SK-N-MC (cell line): ENCODE data around the gene RUFY2.
A peak's percentile ranks its signal among the peaks of the same experiment; 100 is the strongest.

Experiments
- DNase-seq: peaks from one replicate; pipeline ENCODE4 v3.0.0-alpha.2; 2011; ENCODE audit warnings: low read depth, low spot score
- H3K27ac ChIP-seq: fragments of 200-600 bp; sonication (generic); 2 replicates; pipeline ENCODE4 v1.5.1; 2016; ENCODE audit warnings: mixed run types
- H3K36me3 ChIP-seq: fragments of 200-600 bp; sonication (generic); 2 replicates; pipeline ENCODE4 v1.6.1; 2017; ENCODE audit warnings: antibody characterized with exemption, low read length, mixed read lengths; ENCODE audit not compliant: insufficient read depth
- H3K4me3 ChIP-seq: fragments of 200-600 bp; sonication (generic); 2 replicates; pipeline ENCODE4 v1.5.1; 2016
- H3K9ac ChIP-seq: fragments of 200-600 bp; sonication (generic); 2 replicates; pipeline ENCODE4 v1.8.0; 2017; ENCODE audit warnings: mixed run types, mixed read lengths; ENCODE audit not compliant: insufficient read length
- H3K9me3 ChIP-seq: fragments of 200-600 bp; sonication (generic); 2 replicates; pipeline ENCODE4 v1.6.1; 2017; ENCODE audit warnings: low read depth, mild to moderate bottlenecking, antibody characterized with exemption, low read length, moderate library complexity, mixed read lengths
- EZH2 ChIP-seq: fragments of 200-600 bp; sonication (generic); IDR thresholded peaks from one replicate; pipeline ENCODE4 v1.6.1; 2017; ENCODE audit warnings: antibody characterized with exemption
- FOXP2 ChIP-seq: optimal IDR thresholded peaks from 2 replicates; pipeline ENCODE3; 2011; ENCODE audit warnings: mild to moderate bottlenecking, moderate library complexity; ENCODE audit not compliant: insufficient read depth; ENCODE audit errors: extremely low read length, control extremely low read depth
- POLR2AphosphoS5 ChIP-seq: IDR thresholded peaks from 2 replicates; pipeline ENCODE4 v1.6.1; 2012; ENCODE audit warnings: mild to moderate bottlenecking, low read depth, low read length, borderline replicate concordance

Gene RUFY2

DNA sequence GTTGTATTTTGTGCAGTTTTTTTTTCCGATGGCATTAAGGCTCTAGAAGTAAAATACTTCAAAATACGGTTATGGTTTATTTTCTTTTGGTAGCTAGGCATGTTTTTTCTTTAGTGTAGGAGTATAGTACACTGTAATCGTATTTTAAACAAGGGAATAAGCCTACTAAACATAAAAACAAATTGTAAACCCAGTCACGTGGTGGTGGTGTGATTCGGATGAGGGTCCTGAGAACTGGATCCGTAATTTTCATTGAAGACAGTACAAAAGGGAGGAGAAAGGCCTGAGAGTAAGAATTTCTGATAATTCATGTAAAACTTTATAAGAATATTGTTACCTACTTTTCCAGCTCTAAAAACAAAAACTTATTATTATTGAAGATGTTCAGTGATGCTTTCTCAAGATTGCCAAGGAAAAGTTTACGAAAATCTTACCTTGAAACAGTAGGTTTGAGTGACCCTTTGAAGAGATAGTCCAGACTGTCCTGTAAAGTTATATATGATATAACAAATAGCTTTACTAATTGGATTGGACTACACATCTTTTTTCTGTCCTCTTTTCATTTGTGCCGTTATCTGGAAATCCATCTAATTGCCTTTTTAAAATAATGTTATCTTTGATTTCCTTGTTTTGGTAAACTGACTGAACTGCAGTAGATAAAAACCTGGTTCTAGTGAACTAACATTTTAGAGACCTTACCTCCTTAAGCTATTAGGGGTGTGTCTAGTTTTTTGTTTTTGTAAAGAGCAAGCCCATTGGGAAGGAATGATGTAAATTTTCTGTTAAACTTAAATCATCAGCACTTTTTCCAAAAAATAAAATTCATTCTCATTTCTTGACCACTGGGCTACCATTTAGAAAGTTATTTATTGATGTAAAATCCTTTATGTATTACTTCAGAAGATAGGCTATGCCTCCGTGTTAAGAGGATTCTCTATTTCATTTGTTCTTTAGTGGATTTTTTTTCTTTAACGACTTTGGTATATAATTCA, 73.3 kb downstream of the RUFY2 start:
- no peak for DNase-seq
- H3K9ac ChIP-seq = peak overlapping the region; percentile 98
- TF ChIP-seq POLR2AphosphoS5 (no peak), EZH2 (no peak), FOXP2 (no peak)
- H3K9me3 ChIP-seq = no peaks in the 10 kb centered on the region
- H3K36me3 ChIP-seq = peaks cover 35% of the 10 kb centered on the region
- H3K27ac ChIP-seq = peak overlapping the region; percentile 95
- H3K4me3 ChIP-seq = peak overlapping the region; percentile 80

DNA sequence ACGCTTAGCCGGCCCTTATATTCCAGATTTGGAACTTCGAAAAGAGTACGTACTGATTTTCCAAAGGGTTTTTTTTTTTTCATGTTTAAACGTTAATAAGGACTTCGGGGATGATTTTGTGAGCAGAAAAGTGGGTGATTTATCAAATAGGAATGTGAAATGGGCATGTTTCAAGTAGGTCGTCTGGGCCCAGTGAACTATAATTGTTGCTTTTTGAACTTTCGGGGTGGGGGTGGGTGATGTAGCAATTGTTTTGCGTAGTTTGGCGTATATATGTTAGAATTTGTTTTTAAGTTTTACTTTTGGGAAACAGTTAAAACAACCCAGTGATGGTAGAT, 74.0 kb downstream of the RUFY2 start:
- peak overlapping the region; percentile 98 for H3K9ac ChIP-seq
- no peaks in the 10 kb centered on the region for H3K9me3 ChIP-seq
- H3K4me3 ChIP-seq = peak overlapping the region; percentile 80
- peaks cover 28% of the 10 kb centered on the region for H3K36me3 ChIP-seq
- DNase-seq = no peak
- H3K27ac ChIP-seq = peak overlapping the region; percentile 95
- TF ChIP-seq FOXP2 (no peak), POLR2AphosphoS5 (no peak), EZH2 (no peak)

GRCh38 chr10:68332259-68333057, 74.6 kb downstream of the RUFY2 start, which contains the start of gene PBLD:
PBLD (minus strand) TSS chr10:68332928; CDS start chr10:68306844, 26,084 bp downstream.
- peak within 1 kb of the TSS; percentile 95 for H3K27ac ChIP-seq
- peak within 1 kb of the TSS; percentile 80 for H3K4me3 ChIP-seq
- H3K36me3 ChIP-seq = peaks cover 22% of the 10 kb centered on the region
- H3K9me3 ChIP-seq = no peaks in the 10 kb centered on the region
- TF ChIP-seq POLR2AphosphoS5 (peak; percentile 22; the same call in 1 of the 2 replicates), FOXP2 (no peak)
- no peak for DNase-seq
- H3K9ac ChIP-seq = peak within 1 kb of the TSS; percentile 98

- DNase-seq = no peak
- TF ChIP-seq EZH2 (no peak), POLR2AphosphoS5 (peak; percentile 98), FOXP2 (no peak)
- Histone ChIP-seq H3K9ac (peak within 1 kb of the TSS; percentile 98), H3K36me3 (peaks cover 17% of the 10 kb centered on the region; the same call in 1 of the 2 replicates), H3K9me3 (no peaks in the 10 kb centered on the region), H3K4me3 (peak within 1 kb of the TSS; percentile 80), H3K27ac (peak within 1 kb of the TSS; percentile 95)
Observed at GRCh38 chr10:68331455-68332258, 75.4 kb downstream of the RUFY2 start, which contains the start of gene HNRNPH3. HNRNPH3 (plus strand) TSS chr10:68332064; CDS start chr10:68337222, 5,158 bp downstream.

GRCh38 chr10:68330852-68331454, 76.1 kb downstream of the RUFY2 start:
- peak overlapping the region; percentile 80 for H3K4me3 ChIP-seq
- TF ChIP-seq EZH2 (no peak), FOXP2 (no peak), POLR2AphosphoS5 (no peak)
- peak overlapping the region; percentile 72 for H3K9ac ChIP-seq
- no peak for DNase-seq
- peaks cover 15% of the 10 kb centered on the region; the same call in 1 of the 2 replicates for H3K36me3 ChIP-seq
- peak overlapping the region; percentile 91 for H3K27ac ChIP-seq
- H3K9me3 ChIP-seq = no peaks in the 10 kb centered on the region

DNA sequence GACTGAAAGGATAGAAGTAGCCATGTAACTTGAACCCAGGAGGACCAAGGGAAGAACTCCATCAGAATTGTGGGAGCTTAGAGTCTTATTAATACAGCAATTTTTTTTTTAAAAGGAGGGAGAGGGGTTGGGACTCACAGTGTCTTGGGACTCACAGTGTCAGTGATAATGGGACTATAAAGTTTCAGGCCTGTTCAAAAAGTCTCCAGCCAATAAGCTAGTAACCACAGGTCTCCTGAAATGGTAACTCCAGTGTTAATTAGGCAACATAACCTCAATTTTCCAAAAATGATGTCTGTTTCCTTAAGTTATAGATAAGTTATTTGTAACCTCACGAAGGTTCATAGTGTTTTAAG, 77.6 kb downstream of the RUFY2 start:
- Histone ChIP-seq H3K4me3 (no peak overlapping the region), H3K27ac (peak overlapping the region; percentile 97), H3K9me3 (no peaks in the 10 kb centered on the region), H3K9ac (no peak overlapping the region), H3K36me3 (peaks cover 13% of the 10 kb centered on the region; the same call in 1 of the 2 replicates)
- TF ChIP-seq EZH2 (no peak), POLR2AphosphoS5 (no peak), FOXP2 (no peak)
- DNase-seq = no peak
